GM18520 (cell line): ENCODE results near the gene CD79B.
"Not testable (repeated sequence)": the region's sequence is repeated elsewhere in the genome, so short reads cannot be mapped to it uniquely, and the experiment has no call there.

Experiments used
- ATAC-seq: cut with Tn5 transposase; IDR thresholded peaks from one replicate; pipeline ENCODE4 v1.9.1; 2021; ENCODE audit not compliant: unreplicated experiment

The CD79B gene

GRCh38 chr17:63881935-63882601 is 50.1 kb downstream of the CD79B start, which contains the start of gene GH2:
GH2 (minus strand) TSS chr17:63881944; CDS start chr17:63881801, 143 bp downstream.
- ATAC-seq, result no peak

DNA sequence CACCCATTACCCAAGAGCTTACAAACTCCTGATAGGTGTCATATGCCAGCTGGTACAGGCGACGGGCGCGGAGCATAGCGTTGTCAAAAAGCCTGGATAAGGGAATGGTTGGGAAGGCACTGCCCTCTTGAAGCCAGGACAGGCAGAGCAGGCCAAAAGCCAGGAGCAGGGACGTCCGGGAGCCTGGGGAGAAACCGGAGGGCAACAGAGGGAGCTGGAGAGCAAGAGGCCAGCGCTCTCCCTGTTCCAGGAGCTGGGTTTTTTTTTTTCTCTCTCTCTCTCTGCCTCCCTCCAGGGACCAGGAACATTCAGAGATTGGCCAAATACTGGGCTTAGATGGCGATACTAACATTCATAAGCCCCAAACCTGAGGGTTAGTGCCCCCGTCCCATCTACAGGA is 50.8 kb downstream of the CD79B start:
- ATAC-seq, result not testable (repeated sequence)

- ATAC-seq, result no peak
These were observed 51.4 kb downstream of the CD79B start for GRCh38 chr17:63880706-63881105.
